ENCODE measurements around the gene REG3G.

Gene REG3G

GRCh38 chr2:79065201-79065600, 39.7 kb downstream of the REG3G start:
- no peak overlapping the region for H3K4me3 ChIP-seq (ENCODE audit: low read depth, low read length)

DNA sequence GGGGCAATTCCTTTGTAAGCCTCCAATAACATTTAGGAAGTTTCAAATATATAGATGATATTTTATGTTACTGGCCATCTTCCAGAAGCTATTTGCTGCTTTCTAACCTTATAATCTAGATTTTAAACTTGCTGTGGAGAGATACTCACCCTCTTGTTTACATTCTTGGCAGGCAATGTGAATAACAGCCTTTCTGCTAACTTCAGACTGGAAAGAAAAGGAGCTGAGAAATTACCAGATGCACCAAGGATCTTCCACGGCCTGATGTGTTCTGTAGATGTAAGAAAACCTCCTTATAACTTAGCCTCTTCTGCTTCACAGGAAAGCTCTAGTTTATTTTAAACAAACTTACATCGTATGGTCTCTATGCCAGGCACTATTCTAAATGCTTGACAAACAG, 45.6 kb downstream of the REG3G start:
- DNase-seq (ENCODE audit: low read depth): no peak
- no peak overlapping the region for H3K4me3 ChIP-seq (ENCODE audit: low read depth, low read length)
- TF ChIP-seq, protein P1, sequence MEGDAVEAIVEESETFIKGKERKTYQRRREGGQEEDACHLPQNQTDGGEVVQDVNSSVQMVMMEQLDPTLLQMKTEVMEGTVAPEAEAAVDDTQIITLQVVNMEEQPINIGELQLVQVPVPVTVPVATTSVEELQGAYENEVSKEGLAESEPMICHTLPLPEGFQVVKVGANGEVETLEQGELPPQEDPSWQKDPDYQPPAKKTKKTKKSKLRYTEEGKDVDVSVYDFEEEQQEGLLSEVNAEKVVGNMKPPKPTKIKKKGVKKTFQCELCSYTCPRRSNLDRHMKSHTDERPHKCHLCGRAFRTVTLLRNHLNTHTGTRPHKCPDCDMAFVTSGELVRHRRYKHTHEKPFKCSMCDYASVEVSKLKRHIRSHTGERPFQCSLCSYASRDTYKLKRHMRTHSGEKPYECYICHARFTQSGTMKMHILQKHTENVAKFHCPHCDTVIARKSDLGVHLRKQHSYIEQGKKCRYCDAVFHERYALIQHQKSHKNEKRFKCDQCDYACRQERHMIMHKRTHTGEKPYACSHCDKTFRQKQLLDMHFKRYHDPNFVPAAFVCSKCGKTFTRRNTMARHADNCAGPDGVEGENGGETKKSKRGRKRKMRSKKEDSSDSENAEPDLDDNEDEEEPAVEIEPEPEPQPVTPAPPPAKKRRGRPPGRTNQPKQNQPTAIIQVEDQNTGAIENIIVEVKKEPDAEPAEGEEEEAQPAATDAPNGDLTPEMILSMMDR (IDR thresholded peaks at IDR 0.05; ENCODE audit: low read depth, low read length, missing control alignments): no peak

More at GRCh38 chr2:79065201-79065600, 39.7 kb downstream of the REG3G start:
- TF ChIP-seq, protein P1 (IDR thresholded peaks at IDR 0.05; ENCODE audit: low read depth, low read length, missing control alignments): no peak
- DNase-seq (ENCODE audit: low read depth): no peak
